H1 (cell line): ENCODE measurements around the gene MAPKAPK2.

Source experiments
- CEBPB ChIP-seq: IDR thresholded peaks from 2 replicates; pipeline ENCODE4 v1.6.1; 2012; ENCODE audit warnings: low read depth, low read length
- CHD1 ChIP-seq: IDR thresholded peaks from 2 replicates; pipeline ENCODE4 v1.6.1; 2012; ENCODE audit warnings: low read depth, low read length, improper control_type of control experiment
- EZH2 ChIP-seq: fragments of 200-600 bp; sonication (generic); IDR thresholded peaks from 2 replicates; pipeline ENCODE4 v1.7.1; 2012; ENCODE audit warnings: low read depth, mild to moderate bottlenecking, moderate library complexity, low read length, inconsistent platforms; ENCODE audit not compliant: severe bottlenecking
- POLR2A ChIP-seq, 2 experiments: IDR thresholded peaks; 1 replicate in 1 of 2; 2 replicates in 1 of 2; pipeline ENCODE4 v1.6.1; 2011; ENCODE audit warnings: low read depth in 2 of 2, low read length in 2 of 2, mild to moderate bottlenecking in 2 of 2; ENCODE audit errors: control extremely low read depth in 1 of 2
- POLR2AphosphoS5 ChIP-seq: IDR thresholded peaks from 2 replicates; pipeline ENCODE4 v1.6.1; 2011; ENCODE audit warnings: low read depth, low read length
- ZNF274 ChIP-seq: IDR thresholded peaks from 2 replicates; pipeline ENCODE4 v1.7.0; 2012; ENCODE audit warnings: low read length, borderline replicate concordance; ENCODE audit errors: extremely low read depth
- TF ChIP-seq, protein P1 (sequence below), 3 experiments: IDR thresholded peaks; 1 replicate in 2 of 3; 2 replicates in 1 of 3; pipeline versions ENCODE4 v1.5.1 to v1.6.1; 2011; ENCODE audit warnings: low read length in 3 of 3, mild to moderate bottlenecking in 3 of 3, inconsistent platforms in 2 of 3, low read depth in 1 of 3, moderate library complexity in 1 of 3; ENCODE audit not compliant: insufficient read depth in 1 of 3; ENCODE audit errors: control extremely low read depth in 1 of 3

DNA sequence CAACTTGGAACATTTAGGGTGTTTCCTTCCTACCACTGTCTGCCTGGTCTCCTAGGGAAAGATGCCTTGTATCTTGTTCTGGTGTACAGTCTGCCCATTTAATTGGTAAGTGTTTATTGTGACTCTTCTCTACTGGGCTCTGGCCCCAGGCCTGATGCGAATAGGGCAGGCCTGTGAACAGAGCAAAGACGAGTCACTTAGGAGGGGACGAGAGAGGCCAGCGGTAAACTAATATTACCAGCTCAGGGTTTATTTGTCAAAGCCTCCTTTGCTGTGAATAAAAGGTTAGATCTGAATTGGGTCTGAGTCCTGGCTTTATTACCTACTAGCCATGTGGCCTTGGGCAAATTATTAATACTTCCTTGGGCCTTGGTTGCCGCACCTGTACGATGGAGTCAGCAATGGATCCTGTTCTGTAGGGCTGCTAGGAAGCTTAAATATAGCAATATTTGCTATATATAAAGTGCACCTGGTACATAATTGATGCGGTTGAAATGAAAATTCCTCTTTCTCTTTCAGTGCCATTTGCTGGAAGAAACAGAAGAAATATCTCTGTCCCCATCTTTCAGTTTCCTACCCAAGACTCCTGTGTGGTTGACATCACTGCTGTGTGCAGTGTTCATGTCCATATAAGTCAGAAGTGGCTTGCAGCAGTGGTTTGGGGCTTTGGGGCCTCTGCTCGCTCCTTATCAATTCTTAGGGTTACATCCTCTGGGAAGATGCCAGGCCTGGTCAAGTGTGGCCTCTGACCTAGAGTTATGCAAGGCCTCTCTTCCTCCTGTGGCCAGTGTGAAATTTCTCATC lies 32.4 kb downstream of the MAPKAPK2 start:
- TF ChIP-seq, protein P1, sequence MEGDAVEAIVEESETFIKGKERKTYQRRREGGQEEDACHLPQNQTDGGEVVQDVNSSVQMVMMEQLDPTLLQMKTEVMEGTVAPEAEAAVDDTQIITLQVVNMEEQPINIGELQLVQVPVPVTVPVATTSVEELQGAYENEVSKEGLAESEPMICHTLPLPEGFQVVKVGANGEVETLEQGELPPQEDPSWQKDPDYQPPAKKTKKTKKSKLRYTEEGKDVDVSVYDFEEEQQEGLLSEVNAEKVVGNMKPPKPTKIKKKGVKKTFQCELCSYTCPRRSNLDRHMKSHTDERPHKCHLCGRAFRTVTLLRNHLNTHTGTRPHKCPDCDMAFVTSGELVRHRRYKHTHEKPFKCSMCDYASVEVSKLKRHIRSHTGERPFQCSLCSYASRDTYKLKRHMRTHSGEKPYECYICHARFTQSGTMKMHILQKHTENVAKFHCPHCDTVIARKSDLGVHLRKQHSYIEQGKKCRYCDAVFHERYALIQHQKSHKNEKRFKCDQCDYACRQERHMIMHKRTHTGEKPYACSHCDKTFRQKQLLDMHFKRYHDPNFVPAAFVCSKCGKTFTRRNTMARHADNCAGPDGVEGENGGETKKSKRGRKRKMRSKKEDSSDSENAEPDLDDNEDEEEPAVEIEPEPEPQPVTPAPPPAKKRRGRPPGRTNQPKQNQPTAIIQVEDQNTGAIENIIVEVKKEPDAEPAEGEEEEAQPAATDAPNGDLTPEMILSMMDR (IDR thresholded peaks at IDR 0.05; ENCODE audit: control extremely low read depth in 1 of 3, insufficient read depth in 1 of 3, low read depth in 1 of 3, low read length in 3 of 3), result no peak
- TF ChIP-seq POLR2A (IDR thresholded peaks at IDR 0.05; ENCODE audit: control extremely low read depth in 1 of 2, low read depth in 2 of 2, low read length in 2 of 2), result no peak
- TF ChIP-seq ZNF274, result no peak
- no peak for TF ChIP-seq CHD1
- no peak for TF ChIP-seq EZH2
- no peak for TF ChIP-seq CEBPB
- no peak for TF ChIP-seq POLR2AphosphoS5
